Measurements from ENCODE around the gene FBXL3. TPM values are rescaled to one million over a fixed set of nuclear protein-coding genes. Genes with fewer than 3 reads are reported as not detected.
"Not testable (repeated sequence)": the region's sequence is repeated elsewhere in the genome, so short reads cannot be mapped to it uniquely, and the experiment has no call there.

FBXL3 gene
- polyA plus RNA-seq, 2 of the 4 experiments (the other 2 are of a cell fraction) = 17.8 to 24.0 TPM

- 94% methylated on average over 2 of the region's 2 CpGs for WGBS (ENCODE audit: missing lambda C conversion rate)
- FAIRE-seq (no peak), ATAC-seq (no peak), DNase-seq (ENCODE audit: low read depth in 1 of 2, low spot score in 1 of 2) (no peak)
- H3K4me2 ChIP-seq = no peak overlapping the region
- POLR2A ChIA-PET = no interaction called here
- no peak overlapping the region for H3K4me3 ChIP-seq
- no peak for TF ChIP-seq MYC (IDR thresholded peaks at IDR 0.05; ENCODE audit: borderline replicate concordance, low read length)
- TF ChIP-seq RARB (CRISPR knock-in tag; IDR thresholded peaks at IDR 0.05) = no peak
- no peak for TF ChIP-seq PBX3 (IDR thresholded peaks at IDR 0.05)
- TF ChIP-seq GATA3 (IDR thresholded peaks at IDR 0.05; ENCODE audit: borderline replicate concordance) = no peak
- TF ChIP-seq CHD4 (IDR thresholded peaks at IDR 0.05; ENCODE audit: borderline replicate concordance) = no peak
- TF ChIP-seq, protein P1, sequence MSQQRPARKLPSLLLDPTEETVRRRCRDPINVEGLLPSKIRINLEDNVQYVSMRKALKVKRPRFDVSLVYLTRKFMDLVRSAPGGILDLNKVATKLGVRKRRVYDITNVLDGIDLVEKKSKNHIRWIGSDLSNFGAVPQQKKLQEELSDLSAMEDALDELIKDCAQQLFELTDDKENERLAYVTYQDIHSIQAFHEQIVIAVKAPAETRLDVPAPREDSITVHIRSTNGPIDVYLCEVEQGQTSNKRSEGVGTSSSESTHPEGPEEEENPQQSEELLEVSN (IDR thresholded peaks at IDR 0.05; ENCODE audit: borderline replicate concordance, low read depth) = no peak
- no peak for TF ChIP-seq MAFK (IDR thresholded peaks at IDR 0.05; ENCODE audit: partially characterized antibody)
- TF ChIP-seq ZC3H11A (IDR thresholded peaks at IDR 0.05) = no peak
- TF ChIP-seq JUN (IDR thresholded peaks at IDR 0.05) = no peak
- TF ChIP-seq, protein P2, sequence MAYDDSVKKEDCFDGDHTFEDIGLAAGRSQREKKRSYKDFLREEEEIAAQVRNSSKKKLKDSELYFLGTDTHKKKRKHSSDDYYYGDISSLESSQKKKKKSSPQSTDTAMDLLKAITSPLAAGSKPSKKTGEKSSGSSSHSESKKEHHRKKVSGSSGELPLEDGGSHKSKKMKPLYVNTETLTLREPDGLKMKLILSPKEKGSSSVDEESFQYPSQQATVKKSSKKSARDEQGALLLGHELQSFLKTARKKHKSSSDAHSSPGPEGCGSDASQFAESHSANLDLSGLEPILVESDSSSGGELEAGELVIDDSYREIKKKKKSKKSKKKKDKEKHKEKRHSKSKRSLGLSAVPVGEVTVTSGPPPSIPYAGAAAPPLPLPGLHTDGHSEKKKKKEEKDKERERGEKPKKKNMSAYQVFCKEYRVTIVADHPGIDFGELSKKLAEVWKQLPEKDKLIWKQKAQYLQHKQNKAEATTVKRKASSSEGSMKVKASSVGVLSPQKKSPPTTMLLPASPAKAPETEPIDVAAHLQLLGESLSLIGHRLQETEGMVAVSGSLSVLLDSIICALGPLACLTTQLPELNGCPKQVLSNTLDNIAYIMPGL (CRISPR knock-in tag; IDR thresholded peaks at IDR 0.05; ENCODE audit: borderline replicate concordance) = no peak
- TF ChIP-seq KDM1A (IDR thresholded peaks at IDR 0.05; ENCODE audit: low read depth) = no peak
- no peak for TF ChIP-seq TFCP2L1 (CRISPR knock-in tag; IDR thresholded peaks at IDR 0.05)
- no peak for TF ChIP-seq ZSCAN20 (CRISPR knock-in tag; IDR thresholded peaks at IDR 0.05)
- TF ChIP-seq USF2 (IDR thresholded peaks at IDR 0.05) = no peak
- no peaks in the 10 kb centered on the region for H3K9me3 ChIP-seq
- no peaks in the 10 kb centered on the region for H3K4me1 ChIP-seq
- CTCF ChIA-PET = interaction anchor here (1.5 to 1.6 kb wide), 2 partner anchors 11 to 12 kb away, joined by 6 to 8 read pairs; no protein-coding TSS in a partner anchor
- no peak overlapping the region for H3K27ac ChIP-seq
These were observed 11.9 kb downstream of the FBXL3 start for GRCh38 chr13:77014906-77015685.

GRCh38 chr13:77013853-77014542, 13.0 kb downstream of the FBXL3 start:
- no peak for ATAC-seq
- WGBS (ENCODE audit: missing lambda C conversion rate) = 74% methylated on average over 2 of the region's 2 CpGs
- H3K27ac ChIP-seq = no peak overlapping the region
- ChIA-PET POLR2A (no interaction called here), CTCF (interaction anchor here (1.5 to 1.6 kb wide), 2 partner anchors 11 to 12 kb away, joined by 6 to 8 read pairs; no protein-coding TSS in a partner anchor)
- FAIRE-seq = no peak
- H3K4me1 ChIP-seq = no peaks in the 10 kb centered on the region
- H3K4me3 ChIP-seq = no peak overlapping the region
- TF ChIP-seq CBX2 (IDR thresholded peaks at IDR 0.05; ENCODE audit: borderline replicate concordance, low read depth) (no peak), SMC3 (IDR thresholded peaks at IDR 0.05) (no peak), RCOR1 (IDR thresholded peaks at IDR 0.05; ENCODE audit: low read depth, low read length) (no peak), MAZ (IDR thresholded peaks at IDR 0.05; ENCODE audit: borderline replicate concordance, low read depth, low read length) (no peak), JUN (IDR thresholded peaks at IDR 0.05) (no peak), MYC (IDR thresholded peaks at IDR 0.05; ENCODE audit: borderline replicate concordance, low read length) (no peak), HOXA7 (CRISPR knock-in tag; IDR thresholded peaks at IDR 0.05) (no peak), GATA3 (IDR thresholded peaks at IDR 0.05; ENCODE audit: borderline replicate concordance) (no peak), TFCP2L1 (CRISPR knock-in tag; IDR thresholded peaks at IDR 0.05) (no peak), POLR2A (IDR thresholded peaks at IDR 0.05; ENCODE audit: low read length) (no peak), FOSL2 (IDR thresholded peaks at IDR 0.05) (no peak), FOSL2 (CRISPR knock-in tag; IDR thresholded peaks at IDR 0.05) (no peak), FOSB (CRISPR knock-in tag; IDR thresholded peaks at IDR 0.05) (no peak)
- no peak for DNase-seq (ENCODE audit: low read depth in 1 of 2, low spot score in 1 of 2)
- no peaks in the 10 kb centered on the region for H3K9me3 ChIP-seq
- no peak overlapping the region for H3K4me2 ChIP-seq

DNA sequence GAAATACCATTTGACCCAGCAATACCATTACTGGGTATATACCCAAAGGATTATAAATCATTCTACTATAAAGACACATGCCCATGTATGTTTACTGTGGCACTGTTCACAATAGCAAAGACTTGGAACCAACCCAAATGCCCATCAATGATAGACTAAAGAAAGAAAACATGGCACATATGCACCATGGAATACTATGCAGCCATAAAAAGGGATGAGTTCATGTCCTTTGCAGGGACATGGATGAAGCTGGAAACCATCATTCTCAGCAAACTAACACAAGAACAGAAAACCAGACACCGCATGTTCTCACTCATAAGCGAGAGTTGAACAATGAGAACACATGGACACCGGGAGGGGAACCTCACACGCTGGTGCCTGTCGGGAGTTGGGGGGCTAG, 17.2 kb downstream of the FBXL3 start:
- POLR2A ChIA-PET; H3K4me2 ChIP-seq; DNase-seq (ENCODE audit: low read depth in 1 of 2, low spot score in 1 of 2); H3K4me3 ChIP-seq; ATAC-seq; FAIRE-seq; CTCF ChIA-PET; H3K27ac ChIP-seq; H3K9me3 ChIP-seq; H3K4me1 ChIP-seq: not testable (repeated sequence)
- WGBS (ENCODE audit: missing lambda C conversion rate) = 92% methylated on average over 5 of the region's 5 CpGs
